ENCODE data around the gene ZIC5. TPM values are rescaled to one million over a fixed set of nuclear protein-coding genes. Genes with fewer than 3 reads are reported as not detected.

The ZIC5 gene
- total RNA-seq, result not detected

- H3K27ac ChIP-seq, result no peak within 1 kb of the TSS
- 5 to 18% methylated on average over 17 to 40 of the region's 41 CpGs for WGBS, 2 donors
- H3K4me3 ChIP-seq, result no peak within 1 kb of the TSS
- no peaks in the 10 kb centered on the region for H3K36me3 ChIP-seq (replicated peaks in 1 of 2; ENCODE audit: insufficient read depth in 1 of 2, low read depth in 2 of 2)
- peaks cover 0 to 74% of the 10 kb centered on the region in 2 donors for H3K27me3 ChIP-seq
- H3K9me3 ChIP-seq, result no peaks in the 10 kb centered on the region
- ATAC-seq, result no peak
- TF ChIP-seq CTCF (IDR thresholded peaks at IDR 0.05) (no peak), POLR2A (IDR thresholded peaks at IDR 0.05) (no peak)
- intact Hi-C loops (cut with DNase I), result no loop called here
- H3K4me1 ChIP-seq, result peaks cover 32% of the 10 kb centered on the region
- DNase-seq, result no peak
These were observed at the start of gene ZIC5 for GRCh38 chr13:99971576-99972189. ZIC5 (minus strand) TSS chr13:99971767; CDS start chr13:99971603, 164 bp downstream.

GRCh38 chr13:100019780-100020356, 48.3 kb upstream of the ZIC5 start:
- no peak for TF ChIP-seq CTCF (IDR thresholded peaks at IDR 0.05)
- no peak for TF ChIP-seq POLR2A (IDR thresholded peaks at IDR 0.05)
- Histone ChIP-seq H3K4me3 (no peak overlapping the region), H3K4me1 (no peaks in the 10 kb centered on the region), H3K27ac (no peak overlapping the region), H3K36me3 (replicated peaks in 1 of 2; ENCODE audit: insufficient read depth in 1 of 2, low read depth in 2 of 2) (no peaks in the 10 kb centered on the region), H3K27me3 (no peaks in the 10 kb centered on the region), H3K9me3 (no peaks in the 10 kb centered on the region)
- intact Hi-C loops (cut with DNase I), result no loop called here
- DNase-seq, result no peak
- no peak for ATAC-seq
- WGBS, 2 donors, result 91% methylated on average over 3 of the region's 3 CpGs; no CpG with 5 or more reads in 1 of the 2 donors

GRCh38 chr13:100014621-100015020, 43.1 kb upstream of the ZIC5 start:
- no peaks in the 10 kb centered on the region for H3K36me3 ChIP-seq (replicated peaks in 1 of 2; ENCODE audit: insufficient read depth in 1 of 2, low read depth in 2 of 2)
- no peaks in the 10 kb centered on the region for H3K4me1 ChIP-seq
- TF ChIP-seq POLR2A (IDR thresholded peaks at IDR 0.05), result no peak
- TF ChIP-seq CTCF (IDR thresholded peaks at IDR 0.05), result no peak
- no peak overlapping the region for H3K4me3 ChIP-seq
- WGBS, 2 donors, result 70 to 80% methylated on average over 1 of the region's 1 CpG
- DNase-seq (no peak), ATAC-seq (no peak)
- no peaks in the 10 kb centered on the region for H3K9me3 ChIP-seq
- H3K27ac ChIP-seq, result no peak overlapping the region
- intact Hi-C loops (cut with DNase I), result no loop called here
- H3K27me3 ChIP-seq, result no peaks in the 10 kb centered on the region

GRCh38 chr13:99998261-99998660, 26.7 kb upstream of the ZIC5 start:
- H3K9me3 ChIP-seq, result peaks cover 0 to 7% (median 2%) of the 10 kb centered on the region in 3 donors
- no peak overlapping the region for H3K27ac ChIP-seq
- H3K4me3 ChIP-seq, result no peak overlapping the region
- intact Hi-C loops (cut with DNase I), result no loop called here
- WGBS, 2 donors, result 89 to 93% methylated on average over 11 of the region's 11 CpGs
- DNase-seq (no peak), ATAC-seq (no peak)
- TF ChIP-seq POLR2A (IDR thresholded peaks at IDR 0.05), result no peak
- no peak for TF ChIP-seq CTCF (IDR thresholded peaks at IDR 0.05)
- H3K36me3 ChIP-seq (replicated peaks in 1 of 2; ENCODE audit: insufficient read depth in 1 of 2, low read depth in 2 of 2), result no peaks in the 10 kb centered on the region
- no peaks in the 10 kb centered on the region for H3K4me1 ChIP-seq
- peaks cover 13 to 47% of the 10 kb centered on the region in 2 donors for H3K27me3 ChIP-seq

All from body of pancreas (tissue), 4 donors.